ENCODE data around the gene ENTHD1. TPM values are rescaled to one million over a fixed set of nuclear protein-coding genes. Genes with fewer than 3 reads are reported as not detected.

The ENTHD1 gene
- total RNA-seq, 1 experiment from 2014 or later, result not detected

GRCh38 chr22:39908136-39908535, 14.6 kb upstream of the ENTHD1 start:
- Histone ChIP-seq H2BK20ac (ENCODE audit: low read depth, low read length, poor library complexity, severe bottlenecking) (no peak overlapping the region), H3K27ac (ENCODE audit: insufficient read length, low read depth, low read length) (no peak overlapping the region), H3K27me3 (ENCODE audit: insufficient read depth, low read length) (no peaks in the 10 kb centered on the region), H3K56ac (ENCODE audit: insufficient read length, low read depth, low read length) (no peak overlapping the region), H4K20me1 (ENCODE audit: control insufficient read depth, insufficient read depth, insufficient read length) (no peaks in the 10 kb centered on the region), H3K9ac (ENCODE audit: extremely low read depth, insufficient read length, low read length) (no peak overlapping the region), H3K4me2 (ENCODE audit: insufficient read depth, insufficient read length, low read length) (no peak overlapping the region), H2AK5ac (ENCODE audit: insufficient read length, low read length) (no peak overlapping the region), H3K4me1 (ENCODE audit: insufficient read depth, low read length) (no peaks in the 10 kb centered on the region), H3K14ac (ENCODE audit: insufficient read depth, low read length) (no peak overlapping the region), H3K23me2 (ENCODE audit: insufficient read length, low read depth, low read length, poor library complexity, severe bottlenecking) (no peaks in the 10 kb centered on the region), H3T11ph (ENCODE audit: low read length) (no peak overlapping the region), H3K23ac (ENCODE audit: insufficient read length, low read depth, low read length) (no peak overlapping the region), H4K5ac (ENCODE audit: insufficient read length, low read depth, low read length) (no peak overlapping the region), H3K18ac (ENCODE audit: insufficient read length, low read depth, low read length) (no peak overlapping the region), H2BK5ac (ENCODE audit: insufficient read length, low read length) (no peak overlapping the region), H3K4ac (ENCODE audit: low read depth, low read length) (no peak overlapping the region), H2BK12ac (ENCODE audit: insufficient read length, low read depth, low read length) (no peak overlapping the region), H2AFZ (ENCODE audit: low read length) (no peak overlapping the region), H2BK120ac (ENCODE audit: low read depth, low read length, poor library complexity, severe bottlenecking) (no peak overlapping the region), H4K91ac (ENCODE audit: insufficient read length, low read depth, low read length) (no peak overlapping the region), H3K79me1 (ENCODE audit: insufficient read depth, low read depth, low read length, poor library complexity, severe bottlenecking) (no peaks in the 10 kb centered on the region), H3K79me2 (ENCODE audit: insufficient read depth, low read length) (no peaks in the 10 kb centered on the region), H3K9me3 (ENCODE audit: control insufficient read depth, low read depth, low read length) (no peaks in the 10 kb centered on the region), H4K8ac (replicated peaks; ENCODE audit: insufficient read length, low read depth, low read length) (no peak overlapping the region), H2BK15ac (ENCODE audit: low read depth, low read length) (no peak overlapping the region)
- H3K4me1 Mint-ChIP-seq, result peaks cover 9 to 18% of the 10 kb centered on the region in 2 experiments
- H3K4me3 Mint-ChIP-seq, result no peak overlapping the region
- no peak for DNase-seq
- H3K36me3 Mint-ChIP-seq (ENCODE audit: insufficient read depth in 1 of 3, low read depth in 3 of 3), result no peaks in the 10 kb centered on the region
- WGBS (ENCODE audit: extremely low coverage, insufficient read length, low lambda C conversion rate), result no CpG with 5 or more reads among the region's 2 CpGs
- no peaks in the 10 kb centered on the region for H3K9me3 Mint-ChIP-seq
- TF ChIP-seq CTCF (conservative IDR thresholded peaks at IDR 0.05), result no peak
- H3K27me3 Mint-ChIP-seq (ENCODE audit: low read depth), result peaks cover 5% of the 10 kb centered on the region; the same call in 1 of the 2 replicates
- no peak overlapping the region for H3K27ac Mint-ChIP-seq
